Ovary (tissue), 3 donors: ENCODE data around the gene SAFB2.

Source experiments
- POLR2A ChIP-seq: fragments of 450-650 bp; IDR thresholded peaks from one replicate; pipeline ENCODE4 v1.6.1; 2017; ENCODE audit warnings: antibody characterized with exemption, mild to moderate bottlenecking, moderate library complexity
- TF ChIP-seq, protein P1 (sequence below), 3 donors: fragments of 450-650 bp in 2 of 3; fragments of 200-600 bp in 1 of 3; IDR thresholded peaks; one replicate each; pipeline versions ENCODE4 v1.5.1 to v1.8.0; 2016 to 2022; ENCODE audit warnings: antibody characterized with exemption in 3 of 3, mild to moderate bottlenecking in 1 of 3
- donor health status: DM: no; HTN: no; CAD: no.

DNA sequence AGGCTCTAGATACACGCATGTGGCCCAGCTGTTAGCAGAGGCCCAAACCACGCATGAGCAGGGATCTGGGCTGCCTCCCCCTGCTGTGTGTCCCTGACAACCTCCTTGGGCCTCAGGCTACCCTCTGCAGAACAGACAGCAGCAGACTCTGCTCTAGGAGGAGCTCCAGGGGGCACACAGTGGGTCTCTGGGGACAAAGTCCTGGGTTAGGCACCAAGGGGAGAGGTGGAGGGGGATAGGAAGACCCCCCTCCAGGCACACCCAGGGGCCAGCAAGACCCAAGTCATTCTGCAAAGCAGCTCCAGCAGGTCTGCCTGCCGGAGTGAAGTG, 62.8 kb downstream of the SAFB2 start:
- TF ChIP-seq POLR2A = no peak
- TF ChIP-seq, protein P1, sequence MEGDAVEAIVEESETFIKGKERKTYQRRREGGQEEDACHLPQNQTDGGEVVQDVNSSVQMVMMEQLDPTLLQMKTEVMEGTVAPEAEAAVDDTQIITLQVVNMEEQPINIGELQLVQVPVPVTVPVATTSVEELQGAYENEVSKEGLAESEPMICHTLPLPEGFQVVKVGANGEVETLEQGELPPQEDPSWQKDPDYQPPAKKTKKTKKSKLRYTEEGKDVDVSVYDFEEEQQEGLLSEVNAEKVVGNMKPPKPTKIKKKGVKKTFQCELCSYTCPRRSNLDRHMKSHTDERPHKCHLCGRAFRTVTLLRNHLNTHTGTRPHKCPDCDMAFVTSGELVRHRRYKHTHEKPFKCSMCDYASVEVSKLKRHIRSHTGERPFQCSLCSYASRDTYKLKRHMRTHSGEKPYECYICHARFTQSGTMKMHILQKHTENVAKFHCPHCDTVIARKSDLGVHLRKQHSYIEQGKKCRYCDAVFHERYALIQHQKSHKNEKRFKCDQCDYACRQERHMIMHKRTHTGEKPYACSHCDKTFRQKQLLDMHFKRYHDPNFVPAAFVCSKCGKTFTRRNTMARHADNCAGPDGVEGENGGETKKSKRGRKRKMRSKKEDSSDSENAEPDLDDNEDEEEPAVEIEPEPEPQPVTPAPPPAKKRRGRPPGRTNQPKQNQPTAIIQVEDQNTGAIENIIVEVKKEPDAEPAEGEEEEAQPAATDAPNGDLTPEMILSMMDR (IDR thresholded peaks at IDR 0.05) = no peak
